Smooth muscle cell (in vitro differentiated cells): ENCODE measurements around the gene TM4SF20. TPM values are rescaled to one million over a fixed set of nuclear protein-coding genes. Genes with fewer than 3 reads are reported as not detected.
"Not testable (repeated sequence)": the region's sequence is repeated elsewhere in the genome, so short reads cannot be mapped to it uniquely, and the experiment has no call there.

Experiments used
- DNase-seq: peaks from one replicate; lab custom pipeline; 2025; ENCODE audit not compliant: unreplicated experiment; lab: John Stamatoyannopoulos, UW
- H2AFZ ChIP-seq: fragments of 200-600 bp; sonication (generic); 2 replicates; pipeline ENCODE4 v1.6.0; 2016; ENCODE audit warnings: antibody characterized with exemption, low read depth, mild to moderate bottlenecking
- H3F3A ChIP-seq: fragments of 200-600 bp; sonication (generic); 2 replicates; pipeline ENCODE4 v1.6.0; 2017; ENCODE audit warnings: antibody characterized with exemption, low read depth
- H3K27ac ChIP-seq: fragments of 200-600 bp; sonication (generic); 2 replicates; pipeline ENCODE4 v1.5.1; 2016; ENCODE audit warnings: low read depth, mild to moderate bottlenecking
- H3K27me3 ChIP-seq: fragments of 200-600 bp; sonication (generic); 2 replicates; pipeline ENCODE4 v1.6.1; 2016; ENCODE audit warnings: low read depth, mild to moderate bottlenecking
- H3K36me3 ChIP-seq: fragments of 200-600 bp; sonication (generic); 2 replicates; pipeline ENCODE4 v1.5.1; 2016; ENCODE audit warnings: low read depth
- H3K4me1 ChIP-seq: fragments of 200-600 bp; sonication (generic); 2 replicates; pipeline ENCODE4 v1.5.1; 2016; ENCODE audit warnings: low read depth
- H3K4me2 ChIP-seq: fragments of 200-600 bp; sonication (generic); 2 replicates; pipeline ENCODE4 v1.6.0; 2016; ENCODE audit warnings: mild to moderate bottlenecking
- H3K4me3 ChIP-seq: fragments of 200-600 bp; sonication (generic); 2 replicates; pipeline ENCODE4 v1.5.1; 2016; ENCODE audit warnings: mild to moderate bottlenecking
- H3K79me2 ChIP-seq: fragments of 200-600 bp; sonication (generic); 2 replicates; pipeline ENCODE4 v1.6.0; 2016; ENCODE audit warnings: low read depth, mild to moderate bottlenecking
- H3K9ac ChIP-seq: fragments of 200-600 bp; sonication (generic); 2 replicates; pipeline ENCODE4 v1.6.0; 2016; ENCODE audit warnings: low read depth
- H3K9me3 ChIP-seq: fragments of 200-600 bp; sonication (generic); replicated peaks from 2 replicates; pipeline ENCODE4 v1.5.1; 2016; ENCODE audit warnings: low read depth
- H4K20me1 ChIP-seq: fragments of 200-600 bp; sonication (generic); 2 replicates; pipeline ENCODE4 v1.6.0; 2016; ENCODE audit warnings: low read depth
- WGBS: methylation state at CpG from one replicate; pipeline ENCODE4 v1.1.7; 2016; ENCODE audit warnings: low lambda C conversion rate; 5-methylcytosine and 5-hydroxymethylcytosine counted together
- polyA plus RNA-seq: library from polyadenylated mRNA; unstranded; fragments of >200 nt; fragmentation: Nextera tagmentation; extraction: Ambion mirVana; gene quantifications from 2 replicates; pipeline ENCODE4 v1.2.1, GENCODE V29; 2016
- total RNA-seq: library from RNA; depleted of rRNA; stranded (reverse); fragments of >200 nt; gene quantifications from 2 replicates; pipeline ENCODE4 v1.2.3, GENCODE V29; 2014
- TF ChIP-seq, protein P1 (sequence below): fragments of 200-600 bp; sonication (generic); IDR thresholded peaks from 2 replicates; pipeline ENCODE4 v1.5.1; 2017; ENCODE audit warnings: borderline replicate concordance, mild to moderate bottlenecking, antibody characterized with exemption; ENCODE audit not compliant: insufficient read depth, poor library complexity, severe bottlenecking

Gene TM4SF20
- total and polyA plus RNA-seq, 2 experiments from 2014 or later = not detected

DNA sequence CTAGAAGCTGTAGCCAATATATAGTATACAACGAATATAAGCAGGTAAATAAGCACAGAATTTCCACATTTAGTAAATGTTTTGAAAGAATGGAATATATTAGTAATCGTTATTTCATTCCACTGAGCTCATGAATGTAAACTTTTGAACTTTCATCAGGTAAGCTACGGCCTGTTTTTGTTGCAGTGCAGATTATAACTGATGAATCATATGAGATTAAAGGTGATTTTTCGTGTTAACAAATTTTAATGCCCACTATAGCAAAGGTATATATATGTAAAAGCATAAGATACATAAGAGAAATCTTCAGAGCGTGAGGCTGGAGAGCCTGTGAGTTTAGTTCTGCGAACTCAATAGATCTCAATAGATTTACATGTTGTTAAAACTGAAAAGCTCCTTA is 7.5 kb upstream of the TM4SF20 start:
- no peaks in the 10 kb centered on the region for H3K36me3 ChIP-seq
- 80% methylated on average over 6 of the region's 6 CpGs for WGBS
- H4K20me1 ChIP-seq = no peaks in the 10 kb centered on the region
- H2AFZ ChIP-seq = no peak overlapping the region
- no peak for DNase-seq
- no peaks in the 10 kb centered on the region for H3K4me1 ChIP-seq
- H3K4me2 ChIP-seq = no peak overlapping the region
- no peaks in the 10 kb centered on the region for H3K79me2 ChIP-seq
- no peaks in the 10 kb centered on the region for H3K9me3 ChIP-seq
- H3K27me3 ChIP-seq = no peaks in the 10 kb centered on the region
- no peak overlapping the region for H3K4me3 ChIP-seq
- no peaks in the 10 kb centered on the region for H3F3A ChIP-seq
- TF ChIP-seq, protein P1, sequence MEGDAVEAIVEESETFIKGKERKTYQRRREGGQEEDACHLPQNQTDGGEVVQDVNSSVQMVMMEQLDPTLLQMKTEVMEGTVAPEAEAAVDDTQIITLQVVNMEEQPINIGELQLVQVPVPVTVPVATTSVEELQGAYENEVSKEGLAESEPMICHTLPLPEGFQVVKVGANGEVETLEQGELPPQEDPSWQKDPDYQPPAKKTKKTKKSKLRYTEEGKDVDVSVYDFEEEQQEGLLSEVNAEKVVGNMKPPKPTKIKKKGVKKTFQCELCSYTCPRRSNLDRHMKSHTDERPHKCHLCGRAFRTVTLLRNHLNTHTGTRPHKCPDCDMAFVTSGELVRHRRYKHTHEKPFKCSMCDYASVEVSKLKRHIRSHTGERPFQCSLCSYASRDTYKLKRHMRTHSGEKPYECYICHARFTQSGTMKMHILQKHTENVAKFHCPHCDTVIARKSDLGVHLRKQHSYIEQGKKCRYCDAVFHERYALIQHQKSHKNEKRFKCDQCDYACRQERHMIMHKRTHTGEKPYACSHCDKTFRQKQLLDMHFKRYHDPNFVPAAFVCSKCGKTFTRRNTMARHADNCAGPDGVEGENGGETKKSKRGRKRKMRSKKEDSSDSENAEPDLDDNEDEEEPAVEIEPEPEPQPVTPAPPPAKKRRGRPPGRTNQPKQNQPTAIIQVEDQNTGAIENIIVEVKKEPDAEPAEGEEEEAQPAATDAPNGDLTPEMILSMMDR = no peak
- no peak overlapping the region for H3K27ac ChIP-seq
- no peak overlapping the region for H3K9ac ChIP-seq

DNA sequence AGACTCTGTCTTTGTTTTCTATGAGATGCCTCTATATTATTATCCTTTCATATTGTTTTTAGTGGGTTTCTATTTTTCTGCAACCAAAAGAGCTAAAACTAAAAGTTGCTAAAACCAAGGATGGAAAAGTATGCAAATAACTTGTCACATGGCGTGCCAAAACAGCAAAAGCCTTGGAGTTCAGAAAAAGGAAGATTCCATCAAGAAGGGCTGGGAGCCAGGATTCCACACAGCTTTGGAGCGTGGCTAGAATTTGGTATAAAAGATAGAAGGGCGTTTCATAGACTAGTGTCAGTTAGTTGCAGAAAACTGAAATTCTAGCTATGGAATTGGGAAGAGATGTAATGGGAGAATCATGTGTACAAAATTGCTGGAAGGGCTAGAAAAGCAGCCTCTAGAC is 4.6 kb upstream of the TM4SF20 start:
- no peak overlapping the region for H3K4me3 ChIP-seq
- no peaks in the 10 kb centered on the region for H3F3A ChIP-seq
- no peaks in the 10 kb centered on the region for H3K9me3 ChIP-seq
- no peaks in the 10 kb centered on the region for H3K36me3 ChIP-seq
- DNase-seq = no peak
- TF ChIP-seq, protein P1 = no peak
- H3K27ac ChIP-seq = no peak overlapping the region
- no peaks in the 10 kb centered on the region for H4K20me1 ChIP-seq
- no peaks in the 10 kb centered on the region for H3K4me1 ChIP-seq
- H2AFZ ChIP-seq = no peak overlapping the region
- H3K9ac ChIP-seq = no peak overlapping the region
- no peak overlapping the region for H3K4me2 ChIP-seq
- H3K27me3 ChIP-seq = no peaks in the 10 kb centered on the region
- H3K79me2 ChIP-seq = no peaks in the 10 kb centered on the region
- WGBS = 95% methylated on average over 3 of the region's 3 CpGs

DNA sequence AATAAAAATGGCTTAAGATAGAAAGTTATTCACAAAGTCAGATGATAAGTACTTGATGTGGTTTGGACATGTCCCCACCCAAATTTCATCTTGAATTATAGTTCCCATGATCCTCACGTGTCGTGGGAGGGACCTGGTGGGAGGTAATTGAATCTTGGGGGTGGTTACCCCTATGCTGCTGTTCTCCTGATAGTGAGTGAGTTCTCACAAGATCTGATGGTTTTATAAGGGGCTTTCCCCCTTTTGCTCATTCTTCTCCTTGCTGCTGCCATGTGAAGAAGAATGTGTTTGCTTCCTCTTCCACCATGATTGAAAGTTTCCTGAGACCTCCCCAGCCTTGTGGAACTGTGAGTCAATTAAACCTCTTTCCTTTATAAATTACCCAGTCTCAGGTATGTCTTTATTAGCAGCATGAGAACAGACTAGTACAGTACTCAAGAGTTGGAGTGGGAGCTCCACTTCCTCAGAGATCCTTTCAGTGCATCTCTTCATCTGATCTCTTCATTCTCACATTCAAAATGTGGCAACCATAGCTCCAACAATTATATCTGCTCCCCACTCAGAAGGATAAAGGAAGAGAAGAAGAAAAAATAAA is 3.2 kb upstream of the TM4SF20 start:
- H3F3A ChIP-seq, H3K4me1 ChIP-seq, H3K9me3 ChIP-seq, H3K4me3 ChIP-seq, H2AFZ ChIP-seq, H3K36me3 ChIP-seq, H3K9ac ChIP-seq, H3K27ac ChIP-seq, H3K79me2 ChIP-seq, DNase-seq, H3K4me2 ChIP-seq, H4K20me1 ChIP-seq, H3K27me3 ChIP-seq: not testable (repeated sequence)
- WGBS = 97% methylated on average over 2 of the region's 2 CpGs

DNA sequence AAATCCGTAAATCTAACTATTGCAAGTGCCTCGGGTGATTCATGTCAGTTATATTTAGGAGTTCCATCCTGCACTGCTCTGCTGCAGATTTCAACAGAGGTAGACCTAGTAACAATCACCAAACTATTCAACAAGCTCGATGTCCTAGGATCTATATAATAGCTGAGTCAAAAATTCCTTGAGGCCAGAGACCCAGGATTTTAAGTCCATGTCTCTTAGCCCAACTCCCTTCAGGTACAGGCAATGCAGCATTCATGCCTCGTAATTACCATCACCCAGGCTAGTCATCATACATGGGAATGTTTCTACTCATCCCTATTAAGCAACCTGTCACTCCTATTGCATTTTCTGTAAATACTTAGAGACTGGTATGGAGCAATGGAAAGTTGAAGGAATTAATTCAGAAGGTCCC is 729 bp downstream of the TM4SF20 start:
- Histone ChIP-seq H3K9me3 (no peaks in the 10 kb centered on the region), H3K27ac (no peak overlapping the region), H4K20me1 (no peaks in the 10 kb centered on the region), H2AFZ (no peak overlapping the region), H3K4me3 (no peak overlapping the region), H3K27me3 (no peaks in the 10 kb centered on the region), H3K36me3 (no peaks in the 10 kb centered on the region), H3K4me2 (no peak overlapping the region), H3K79me2 (no peaks in the 10 kb centered on the region), H3K9ac (no peak overlapping the region), H3K4me1 (no peaks in the 10 kb centered on the region), H3F3A (no peaks in the 10 kb centered on the region)
- no peak for DNase-seq
- TF ChIP-seq, protein P1 = no peak
- 85% methylated on average over 4 of the region's 4 CpGs for WGBS
